GM18861 (cell line): ENCODE data around the gene MYO3A.

Experiments used
- ATAC-seq: cut with Tn5 transposase; IDR thresholded peaks from one replicate; pipeline ENCODE4 v1.9.1; 2021; ENCODE audit not compliant: unreplicated experiment

MYO3A gene, protein sequence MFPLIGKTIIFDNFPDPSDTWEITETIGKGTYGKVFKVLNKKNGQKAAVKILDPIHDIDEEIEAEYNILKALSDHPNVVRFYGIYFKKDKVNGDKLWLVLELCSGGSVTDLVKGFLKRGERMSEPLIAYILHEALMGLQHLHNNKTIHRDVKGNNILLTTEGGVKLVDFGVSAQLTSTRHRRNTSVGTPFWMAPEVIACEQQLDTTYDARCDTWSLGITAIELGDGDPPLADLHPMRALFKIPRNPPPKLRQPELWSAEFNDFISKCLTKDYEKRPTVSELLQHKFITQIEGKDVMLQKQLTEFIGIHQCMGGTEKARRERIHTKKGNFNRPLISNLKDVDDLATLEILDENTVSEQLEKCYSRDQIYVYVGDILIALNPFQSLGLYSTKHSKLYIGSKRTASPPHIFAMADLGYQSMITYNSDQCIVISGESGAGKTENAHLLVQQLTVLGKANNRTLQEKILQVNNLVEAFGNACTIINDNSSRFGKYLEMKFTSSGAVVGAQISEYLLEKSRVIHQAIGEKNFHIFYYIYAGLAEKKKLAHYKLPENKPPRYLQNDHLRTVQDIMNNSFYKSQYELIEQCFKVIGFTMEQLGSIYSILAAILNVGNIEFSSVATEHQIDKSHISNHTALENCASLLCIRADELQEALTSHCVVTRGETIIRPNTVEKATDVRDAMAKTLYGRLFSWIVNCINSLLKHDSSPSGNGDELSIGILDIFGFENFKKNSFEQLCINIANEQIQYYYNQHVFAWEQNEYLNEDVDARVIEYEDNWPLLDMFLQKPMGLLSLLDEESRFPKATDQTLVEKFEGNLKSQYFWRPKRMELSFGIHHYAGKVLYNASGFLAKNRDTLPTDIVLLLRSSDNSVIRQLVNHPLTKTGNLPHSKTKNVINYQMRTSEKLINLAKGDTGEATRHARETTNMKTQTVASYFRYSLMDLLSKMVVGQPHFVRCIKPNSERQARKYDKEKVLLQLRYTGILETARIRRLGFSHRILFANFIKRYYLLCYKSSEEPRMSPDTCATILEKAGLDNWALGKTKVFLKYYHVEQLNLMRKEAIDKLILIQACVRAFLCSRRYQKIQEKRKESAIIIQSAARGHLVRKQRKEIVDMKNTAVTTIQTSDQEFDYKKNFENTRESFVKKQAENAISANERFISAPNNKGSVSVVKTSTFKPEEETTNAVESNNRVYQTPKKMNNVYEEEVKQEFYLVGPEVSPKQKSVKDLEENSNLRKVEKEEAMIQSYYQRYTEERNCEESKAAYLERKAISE (N-terminal part only)

GRCh38 chr10:25933653-25934608 lies at the start of gene MYO3A:
Gene MYO3A, plus strand, starts transcription at chr10:25934229. Its CDS starts 17,882 bp downstream, at chr10:25952111.
- ATAC-seq: no peak

- no peak for ATAC-seq
Measured at GRCh38 chr10:25888627-25889026, 45.4 kb upstream of the MYO3A start.

DNA sequence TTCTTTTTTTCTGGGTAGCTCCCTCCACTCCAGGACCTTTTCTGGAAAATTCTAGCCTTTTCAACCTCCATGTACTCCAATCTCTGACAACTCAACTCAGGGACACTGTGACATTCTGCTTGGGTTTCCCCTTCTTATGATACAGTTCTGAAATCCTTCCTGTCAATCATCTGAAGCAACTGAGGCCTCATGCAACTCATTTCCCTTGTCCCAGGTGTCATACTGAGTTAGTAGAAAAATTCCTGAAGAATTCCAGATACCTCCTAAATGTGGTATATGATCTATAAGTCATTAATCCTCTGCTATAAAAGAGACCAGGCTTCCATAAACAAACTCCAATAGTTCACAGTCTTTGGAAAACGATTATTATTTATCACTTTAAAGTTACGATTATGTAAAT lies 43.0 kb upstream of the MYO3A start:
- ATAC-seq: no peak

GRCh38 chr10:25895856-25896255 lies 38.2 kb upstream of the MYO3A start:
- ATAC-seq: no peak

- no peak for ATAC-seq
Measured at GRCh38 chr10:25896421-25896820, 37.6 kb upstream of the MYO3A start.

GRCh38 chr10:25899304-25899703 lies 34.7 kb upstream of the MYO3A start:
- no peak for ATAC-seq

- no peak for ATAC-seq
Measured at GRCh38 chr10:25901199-25901598, 32.8 kb upstream of the MYO3A start.

DNA sequence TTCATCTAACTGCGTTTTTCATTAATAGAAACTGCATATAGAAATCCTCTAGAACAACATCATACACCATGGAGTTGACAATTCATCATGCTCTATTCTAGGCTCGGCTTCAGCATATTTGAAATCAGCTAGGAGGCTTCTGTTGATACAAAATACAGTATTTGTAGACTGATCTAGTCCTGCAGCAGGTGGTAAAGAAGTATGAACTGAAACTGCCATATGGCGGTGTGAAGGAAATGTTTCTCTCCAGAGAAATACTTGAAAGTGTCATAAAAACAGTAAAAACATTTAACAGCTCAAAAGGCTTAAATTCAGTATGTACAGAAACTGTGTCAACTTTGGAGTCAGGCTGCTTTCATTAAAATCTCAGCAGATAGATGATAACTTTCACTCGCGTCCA lies 32.0 kb upstream of the MYO3A start:
- ATAC-seq: no peak

GRCh38 chr10:25907261-25907660 lies 26.8 kb upstream of the MYO3A start:
- no peak for ATAC-seq

DNA sequence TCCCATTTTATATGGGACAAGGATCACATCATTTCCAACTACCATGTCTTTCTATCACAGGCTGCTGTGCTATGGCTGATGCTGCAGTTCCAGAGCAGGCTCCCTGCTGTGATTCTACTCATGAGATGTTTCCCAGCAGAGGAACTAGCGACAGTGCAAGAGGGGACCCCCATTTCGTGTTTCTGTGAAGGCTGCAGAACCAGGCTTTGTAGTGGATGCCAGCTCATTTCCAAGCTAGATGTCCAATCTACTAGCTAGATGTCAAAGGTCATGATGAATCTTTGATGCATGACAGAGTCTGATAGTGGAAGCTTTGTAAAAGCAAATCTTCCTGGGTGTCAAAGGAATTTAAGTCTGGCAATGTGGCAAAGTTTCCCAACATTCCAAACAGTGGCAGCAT lies 21.2 kb upstream of the MYO3A start:
- no peak for ATAC-seq

GRCh38 chr10:25914776-25915175 lies 19.3 kb upstream of the MYO3A start:
- no peak for ATAC-seq

DNA sequence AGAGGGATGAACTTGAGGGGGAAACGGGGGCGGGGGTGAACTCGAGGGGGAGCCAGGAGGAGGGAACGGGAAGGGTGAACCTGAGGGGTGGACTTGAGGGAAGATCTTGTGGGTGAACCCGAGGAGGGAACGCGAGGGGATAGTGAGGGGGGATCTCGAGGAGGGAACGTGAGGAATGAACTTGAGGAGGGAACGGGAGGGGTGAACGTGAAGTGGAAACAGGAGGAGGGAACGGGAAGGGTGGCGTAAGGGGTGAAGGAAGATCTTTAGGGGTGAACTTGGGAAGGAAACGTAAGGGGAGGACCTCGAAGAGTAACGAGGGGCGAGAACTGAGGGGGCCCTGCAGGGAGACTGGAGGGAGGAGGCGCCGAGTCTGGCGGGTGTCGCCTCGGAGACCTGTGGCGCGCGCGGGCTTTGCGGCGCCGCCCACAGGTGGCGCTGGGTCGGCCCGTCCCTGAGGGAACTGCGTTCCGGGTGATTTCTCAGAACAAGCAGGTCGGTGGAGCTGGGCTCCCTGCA lies 651 bp downstream of the MYO3A start:
- ATAC-seq: no peak

DNA sequence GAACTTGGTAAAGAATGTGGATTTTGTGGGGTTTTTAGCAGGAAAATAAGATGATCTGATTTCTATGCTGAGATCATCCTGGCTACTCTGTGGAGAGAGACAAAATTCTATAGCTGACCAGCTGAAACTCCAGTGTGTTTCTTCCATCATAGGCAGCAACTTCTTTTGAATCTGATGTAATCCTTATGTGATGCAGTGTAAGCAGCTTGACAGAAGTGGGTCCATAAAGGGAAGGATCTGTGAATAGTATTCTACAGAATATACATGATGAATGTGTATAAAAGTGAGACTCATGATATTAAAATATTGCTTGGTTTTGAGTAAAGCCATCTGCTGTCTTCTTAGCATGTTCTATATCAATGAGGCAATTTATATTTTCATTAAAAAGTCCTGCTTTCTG lies 4.4 kb downstream of the MYO3A start:
- no peak for ATAC-seq

DNA sequence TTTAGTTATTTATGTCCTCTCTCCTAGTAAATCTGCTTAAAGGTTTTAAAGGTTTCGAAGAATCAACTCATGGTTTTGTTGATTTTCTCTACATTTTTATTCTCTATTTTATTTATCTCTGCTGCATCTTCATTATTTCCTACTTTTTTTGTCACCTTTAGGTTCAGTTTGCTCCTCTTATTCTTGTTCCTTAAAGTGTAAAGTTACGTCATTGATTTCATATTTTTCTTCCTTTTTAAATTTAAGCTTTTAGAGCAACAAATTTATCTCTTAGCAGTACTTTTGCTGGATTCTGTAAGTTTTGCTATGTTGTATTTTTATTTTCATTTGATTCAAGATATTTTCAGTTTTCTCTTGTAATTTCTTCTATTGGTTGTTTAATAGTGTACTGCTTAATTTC lies 10.7 kb downstream of the MYO3A start:
- no peak for ATAC-seq

DNA sequence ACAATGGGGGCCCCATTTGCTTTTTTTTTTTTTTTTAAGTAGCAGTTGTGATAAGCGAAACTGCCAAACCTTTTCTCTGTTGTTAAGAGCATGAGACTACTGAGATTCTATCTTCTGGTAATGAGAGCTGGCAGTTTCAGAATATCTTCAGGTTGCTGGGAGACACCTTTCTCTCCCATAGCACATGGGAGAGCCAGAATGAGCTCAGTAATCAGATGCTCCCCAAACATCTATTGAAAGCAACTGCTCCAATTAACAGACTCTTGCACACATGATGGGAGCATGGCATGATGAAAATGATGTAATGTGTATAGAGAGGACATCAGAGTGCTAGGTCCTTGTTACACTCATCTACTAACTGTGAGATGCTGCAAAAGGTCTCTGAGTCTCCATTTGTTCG lies 18.8 kb downstream of the MYO3A start:
- ATAC-seq: no peak

DNA sequence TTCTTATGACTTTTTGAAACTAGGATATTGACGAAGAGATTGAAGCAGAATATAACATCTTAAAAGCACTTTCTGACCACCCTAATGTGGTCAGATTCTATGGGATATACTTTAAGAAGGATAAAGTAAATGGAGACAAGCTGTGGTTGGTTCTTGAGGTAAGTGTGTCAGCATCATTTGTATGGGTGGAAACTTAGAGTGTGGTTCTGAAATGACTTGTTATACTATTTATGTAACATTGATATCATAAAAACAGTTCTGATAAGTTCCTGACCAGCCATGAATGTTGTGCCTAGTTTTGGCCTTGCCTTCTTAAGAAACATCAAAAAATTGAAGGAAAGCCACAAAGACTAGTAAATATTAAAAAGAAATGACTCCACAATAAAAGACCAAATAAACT lies 20.8 kb downstream of the MYO3A start:
- ATAC-seq: no peak

DNA sequence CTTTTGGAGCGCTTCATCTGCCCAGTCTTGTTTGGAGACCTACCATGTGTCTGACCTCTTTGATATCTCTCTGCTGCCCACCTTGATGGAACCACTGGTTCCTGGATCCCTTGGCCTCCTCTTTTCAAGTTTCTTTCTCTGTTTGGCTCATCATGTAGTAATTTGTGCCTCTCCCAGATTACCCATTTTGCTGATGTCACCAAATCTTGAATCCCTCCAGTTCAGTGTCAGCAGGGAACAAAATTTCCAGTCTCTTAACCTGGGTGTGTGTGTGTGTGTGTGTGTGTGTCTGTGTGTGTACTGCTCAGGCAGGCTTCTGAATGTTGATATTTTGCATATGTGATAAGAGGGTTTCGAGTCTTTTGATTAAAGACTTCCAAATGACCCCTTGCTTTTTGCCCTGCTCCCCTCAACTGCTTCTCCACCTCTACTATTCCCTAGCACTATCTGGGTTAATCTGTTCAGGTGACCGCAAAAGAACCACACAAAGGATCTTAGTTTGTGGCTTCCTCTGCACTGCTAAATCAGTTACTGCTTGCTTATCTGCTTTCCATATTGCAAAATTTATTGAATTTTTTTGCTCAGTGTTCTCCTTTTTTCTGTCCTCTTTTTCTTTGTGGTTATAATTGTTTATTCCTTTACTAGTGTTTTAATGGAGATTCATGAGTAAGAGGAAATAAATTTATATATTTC lies 25.7 kb downstream of the MYO3A start:
- ATAC-seq: no peak

DNA sequence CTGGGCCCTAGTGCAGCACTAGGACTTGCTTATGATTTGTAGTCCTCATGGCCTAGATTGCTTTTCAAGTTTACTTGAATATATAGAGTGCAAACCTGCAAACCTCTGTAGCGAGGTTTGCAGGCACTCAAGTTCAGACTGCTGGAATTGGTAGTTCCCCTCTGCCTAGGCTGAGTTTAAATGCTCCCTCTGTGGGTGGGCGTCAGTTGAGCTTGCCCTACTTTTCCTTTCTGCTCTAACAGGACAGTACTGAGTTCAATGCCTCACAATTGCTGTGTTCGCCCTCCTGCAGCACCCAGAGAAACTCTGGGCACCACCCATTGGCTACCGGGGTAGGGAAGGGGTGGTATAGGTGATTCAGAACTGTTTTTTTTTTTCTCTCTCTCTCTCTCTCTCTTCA lies 31.6 kb downstream of the MYO3A start:
- no peak for ATAC-seq

GRCh38 chr10:25966844-25967243 lies 32.8 kb downstream of the MYO3A start:
- ATAC-seq: no peak
